Esophagus squamous epithelium (tissue), 5 donors: ENCODE data around the gene CFAP74. TPM values are rescaled to one million over a fixed set of nuclear protein-coding genes. Genes with fewer than 3 reads are reported as not detected.

Experiments
- DNase-seq: peaks from one replicate; lab custom pipeline; 2025; lab: John Stamatoyannopoulos, UW
- H3K27ac ChIP-seq, 4 donors: fragments of 200-600 bp; sonication (generic); one replicate each; pipeline ENCODE4 v1.5.1; 2016 to 2019; ENCODE audit warnings: mild to moderate bottlenecking in 1 of 4
- H3K27me3 ChIP-seq, 4 donors: fragments of 200-600 bp; sonication (generic); 1 replicate in 3 of 4; 2 replicates in 1 of 4; pipeline versions ENCODE4 v1.5.1 to v1.6.0; 2017 to 2021; ENCODE audit warnings: antibody characterized with exemption in 1 of 4
- H3K36me3 ChIP-seq, 3 donors: fragments of 200-600 bp; sonication (generic); one replicate each; pipeline ENCODE4 v1.5.1; 2016 to 2019
- H3K4me1 ChIP-seq, 3 donors: fragments of 200-600 bp; sonication (generic); one replicate each; pipeline ENCODE4 v1.5.1; 2017 to 2019
- H3K4me3 ChIP-seq, 4 donors: fragments of 200-600 bp; sonication (generic); 1 replicate in 3 of 4; 2 replicates in 1 of 4; pipeline ENCODE4 v1.5.1; 2016 to 2019; ENCODE audit warnings: mild to moderate bottlenecking in 2 of 4, moderate library complexity in 1 of 4
- H3K9me3 ChIP-seq, 3 donors: fragments of 200-600 bp; sonication (generic); one replicate each; pipeline ENCODE4 v1.5.1; 2016 to 2019
- CTCF ChIP-seq, 6 experiments: fragments of 450-650 bp in 4 of 6; fragments of 200-600 bp in 2 of 6; sonication (generic) in 2 of 6; IDR thresholded peaks; one replicate each; pipeline ENCODE4 v1.5.1; 2016 to 2019; ENCODE audit warnings: antibody characterized with exemption in 6 of 6, mild to moderate bottlenecking in 4 of 6, moderate library complexity in 4 of 6
- POLR2A ChIP-seq, 4 donors: fragments of 450-650 bp; IDR thresholded peaks; one replicate each; pipeline ENCODE4 v1.6.1; 2017; ENCODE audit warnings: antibody characterized with exemption in 4 of 4, mild to moderate bottlenecking in 4 of 4, moderate library complexity in 3 of 4
- WGBS, 2 donors: methylation state at CpG; one replicate each; pipeline ENCODE4 v1.1.5; 2018; 5-methylcytosine and 5-hydroxymethylcytosine counted together
- intact Hi-C: fragments of 100-400 bp; cut with DNase I; formaldehyde crosslinking; loops from one replicate; pipeline ENCODE4 v1.15.0; 2022
- total RNA-seq, 4 donors: library from RNA; depleted of rRNA; stranded (reverse); fragments of >200 nt; gene quantifications; one replicate each; pipeline ENCODE4 v1.1.0, GENCODE V29; 2016
- donor health status: DM: yes; HTN: yes; CAD: no.

The CFAP74 gene
- total RNA-seq, 4 donors from 2014 or later, result not detected

GRCh38 chr1:1917304-1917976 is 86.1 kb downstream of the CFAP74 start:
- no peak for TF ChIP-seq CTCF (IDR thresholded peaks at IDR 0.05)
- no peak for TF ChIP-seq POLR2A (IDR thresholded peaks at IDR 0.05)
- Histone ChIP-seq H3K36me3 (no peaks in the 10 kb centered on the region), H3K4me3 (no peak overlapping the region), H3K27ac (no peak overlapping the region), H3K27me3 (peaks cover 0 to 5% (median 0%) of the 10 kb centered on the region in 4 donors), H3K9me3 (no peaks in the 10 kb centered on the region), H3K4me1 (peaks cover 11 to 51% (median 14%) of the 10 kb centered on the region in 3 donors)
- WGBS, 2 donors, result 100% methylated on average over 2 of the region's 14 CpGs; no CpG with 5 or more reads in 1 of the 2 donors
- intact Hi-C loops, result no loop called here
- DNase-seq, result no peak

GRCh38 chr1:1916851-1917251 is 86.7 kb downstream of the CFAP74 start:
- Histone ChIP-seq H3K4me1 (peaks cover 11 to 51% (median 14%) of the 10 kb centered on the region in 3 donors), H3K36me3 (no peaks in the 10 kb centered on the region), H3K27me3 (peaks cover 0 to 5% (median 0%) of the 10 kb centered on the region in 4 donors), H3K27ac (no peak overlapping the region), H3K4me3 (no peak overlapping the region), H3K9me3 (no peaks in the 10 kb centered on the region)
- intact Hi-C loops, result no loop called here
- 74 to 80% methylated on average over 11 to 14 of the region's 19 CpGs for WGBS, 2 donors
- TF ChIP-seq POLR2A (IDR thresholded peaks at IDR 0.05) (no peak), CTCF (IDR thresholded peaks at IDR 0.05) (no peak)
- DNase-seq, result no peak

- H3K36me3 ChIP-seq, result no peaks in the 10 kb centered on the region
- H3K4me1 ChIP-seq, result peaks cover 11 to 51% (median 14%) of the 10 kb centered on the region in 3 donors
- peak overlapping the region in 1 of 4 donors; percentile 3 for H3K27ac ChIP-seq
- 65 to 73% methylated on average over 5 to 14 of the region's 23 CpGs for WGBS, 2 donors
- intact Hi-C loops, result no loop called here
- H3K4me3 ChIP-seq, result no peak overlapping the region
- no peak for TF ChIP-seq CTCF (IDR thresholded peaks at IDR 0.05)
- TF ChIP-seq POLR2A (IDR thresholded peaks at IDR 0.05), result no peak
- H3K27me3 ChIP-seq, result peaks cover 0 to 5% (median 0%) of the 10 kb centered on the region in 4 donors
- no peak for DNase-seq
- H3K9me3 ChIP-seq, result no peaks in the 10 kb centered on the region
Measured at GRCh38 chr1:1915911-1916840, 87.4 kb downstream of the CFAP74 start.

- Histone ChIP-seq H3K27me3 (peaks cover 0 to 5% (median 0%) of the 10 kb centered on the region in 4 donors), H3K36me3 (no peaks in the 10 kb centered on the region), H3K4me1 (peaks cover 11 to 54% (median 14%) of the 10 kb centered on the region in 3 donors), H3K27ac (peak within 1 kb of the TSS in 2 of 4 donors; percentile 54 to 58), H3K4me3 (no peak within 1 kb of the TSS), H3K9me3 (no peaks in the 10 kb centered on the region)
- TF ChIP-seq CTCF (IDR thresholded peaks at IDR 0.05), result no peak
- WGBS, 2 donors, result 80% methylated on average over 7 to 12 of the region's 15 CpGs
- intact Hi-C loops, result no loop called here
- no peak for DNase-seq
Measured at GRCh38 chr1:1914971-1915692, 88.5 kb downstream of the CFAP74 start, which contains the start of gene CALML6. Gene CALML6, plus strand, starts transcription at chr1:1915260. Its CDS starts 21 bp downstream, at chr1:1915281.
